IMR-90 (cell line): ENCODE data around the gene ARNT2. TPM values are rescaled to one million over a fixed set of nuclear protein-coding genes. Genes with fewer than 3 reads are reported as not detected.
A peak's percentile ranks its signal among the peaks of the same experiment; 100 is the strongest.

Source experiments
- ATAC-seq: fragments of 200-7000 bp; cut with Tn5 transposase; 2 replicates; pipeline ENCODE4 v1.9.1; 2020; ENCODE audit warnings: low read depth, mild to moderate bottlenecking, moderate library complexity
- BruUV-seq: library from RNA; stranded (reverse); fragments of 400-500 nt; replicated peaks from 2 replicates; lab custom pipeline; 2021; lab: Mats Ljungman, UMichigan
- CTCF ChIA-PET: fragments of 300-600 bp; formaldehyde crosslinking; extraction: SDS; loops from one replicate; lab custom pipeline; 2021; ENCODE audit warnings: antibody characterized with exemption; lab: Yijun Ruan, JAX
- POLR2A ChIA-PET: fragments of 300-600 bp; sonication (Branson Sonifier 250); formaldehyde crosslinking; loops from one replicate; lab custom pipeline; 2022; ENCODE audit warnings: antibody characterized with exemption; ENCODE audit not compliant: unreplicated experiment; lab: Charles Lee
- DNase-seq: peaks from one replicate; pipeline ENCODE4 v3.0.0; 2013
- H2AFZ ChIP-seq: replicated peaks from 2 replicates; pipeline ENCODE3; 2013; ENCODE audit warnings: low read length, mild to moderate bottlenecking; ENCODE audit not compliant: poor library complexity
- H2AK5ac ChIP-seq: 2 replicates; pipeline ENCODE4 v1.6.1; 2013; ENCODE audit warnings: low read depth, low read length, inconsistent platforms
- H2AK9ac ChIP-seq: replicated peaks from 2 replicates; pipeline ENCODE3; 2013; ENCODE audit warnings: mild to moderate bottlenecking, low read depth, low read length, moderate library complexity; ENCODE audit not compliant: poor library complexity
- H2BK120ac ChIP-seq: 2 replicates; pipeline ENCODE4 v1.6.1; 2013; ENCODE audit warnings: low read depth, low read length, inconsistent platforms
- H2BK15ac ChIP-seq: 3 replicates; pipeline ENCODE4 v1.6.1; 2013; ENCODE audit warnings: low read depth, low read length, inconsistent platforms
- H2BK20ac ChIP-seq: 2 replicates; pipeline ENCODE4 v1.6.1; 2013; ENCODE audit warnings: low read depth, mild to moderate bottlenecking, inconsistent platforms, low read length, moderate library complexity
- H2BK5ac ChIP-seq: 2 replicates; pipeline ENCODE4 v1.6.1; 2013; ENCODE audit warnings: mild to moderate bottlenecking, low read depth, low read length, inconsistent platforms; ENCODE audit not compliant: poor library complexity, severe bottlenecking
- H3K14ac ChIP-seq: replicated peaks from 2 replicates; pipeline ENCODE4 v1.6.1; 2013; ENCODE audit warnings: low read depth, low read length, inconsistent platforms
- H3K18ac ChIP-seq: 2 replicates; pipeline ENCODE4 v1.6.1; 2013; ENCODE audit warnings: low read depth, low read length, control low read depth
- H3K23ac ChIP-seq: 2 replicates; pipeline ENCODE4 v1.6.1; 2013; ENCODE audit warnings: low read depth, low read length, inconsistent platforms
- H3K27ac ChIP-seq: 2 replicates; pipeline ENCODE4 v1.5.1; 2013; ENCODE audit warnings: mild to moderate bottlenecking, control low read depth, low read length; ENCODE audit not compliant: insufficient read depth
- H3K27me3 ChIP-seq: 2 replicates; pipeline ENCODE4 v1.6.1; 2013; ENCODE audit warnings: low read length; ENCODE audit not compliant: control insufficient read depth, insufficient read depth
- H3K36me3 ChIP-seq: 2 replicates; pipeline ENCODE4 v1.6.1; 2013; ENCODE audit warnings: low read length, mixed read lengths; ENCODE audit not compliant: control insufficient read depth, insufficient read depth
- H3K4ac ChIP-seq: 2 replicates; pipeline ENCODE4 v1.6.1; 2013; ENCODE audit warnings: low read depth, low read length, inconsistent platforms
- H3K4me1 ChIP-seq: 2 replicates; pipeline ENCODE4 v1.6.1; 2013; ENCODE audit warnings: low read length, mixed read lengths; ENCODE audit not compliant: control insufficient read depth, insufficient read depth
- H3K4me2 ChIP-seq: 2 replicates; pipeline ENCODE4 v1.6.1; 2013; ENCODE audit warnings: low read depth, mild to moderate bottlenecking, control low read depth, low read length, moderate library complexity
- H3K4me3 ChIP-seq: 2 replicates; pipeline ENCODE4 v1.5.1; 2013; ENCODE audit warnings: low read depth, mild to moderate bottlenecking, control low read depth, low read length, moderate library complexity; ENCODE audit not compliant: insufficient read depth
- H3K56ac ChIP-seq: 2 replicates; pipeline ENCODE4 v1.6.1; 2013; ENCODE audit warnings: low read length, inconsistent platforms; ENCODE audit not compliant: insufficient read depth; ENCODE audit errors: extremely low read depth
- H3K79me1 ChIP-seq, 2 experiments: 2 replicates each; pipeline ENCODE4 v1.6.1; 2013; ENCODE audit warnings: low read length in 2 of 2, inconsistent platforms in 1 of 2, low read depth in 1 of 2
- H3K9ac ChIP-seq: 2 replicates; pipeline ENCODE4 v1.6.1; 2013; ENCODE audit warnings: low read depth, low read length, control low read depth
- H3K9me1 ChIP-seq: 2 replicates; pipeline ENCODE4 v1.6.1; 2013; ENCODE audit warnings: low read length, inconsistent platforms; ENCODE audit not compliant: insufficient read depth
- H3K9me3 ChIP-seq: 2 replicates; pipeline ENCODE4 v1.6.1; 2013; ENCODE audit warnings: low read length; ENCODE audit not compliant: control insufficient read depth, insufficient read depth
- H4K20me1 ChIP-seq: 2 replicates; pipeline ENCODE4 v1.6.1; 2013; ENCODE audit warnings: low read length, inconsistent platforms; ENCODE audit not compliant: insufficient read depth
- H4K5ac ChIP-seq: 2 replicates; pipeline ENCODE4 v1.6.1; 2013; ENCODE audit warnings: mild to moderate bottlenecking, low read depth, low read length, control low read depth
- H4K8ac ChIP-seq, 2 experiments: 2 replicates each; pipeline ENCODE4 v1.6.1; 2013; ENCODE audit warnings: low read depth in 2 of 2, low read length in 2 of 2, control low read depth in 1 of 2, inconsistent platforms in 1 of 2
- H4K91ac ChIP-seq: 2 replicates; pipeline ENCODE4 v1.6.1; 2013; ENCODE audit warnings: low read depth, low read length, inconsistent platforms; ENCODE audit not compliant: insufficient read depth
- CEBPB ChIP-seq: IDR thresholded peaks from 2 replicates; pipeline ENCODE4 v1.6.1; 2012; ENCODE audit warnings: low read depth, low read length, improper control_type of control experiment
- CHD1 ChIP-seq: IDR thresholded peaks from 2 replicates; pipeline ENCODE4 v1.6.1; 2012; ENCODE audit warnings: low read depth, low read length, improper control_type of control experiment
- FOS ChIP-seq: fragments of 150-350 bp; IDR thresholded peaks from 2 replicates; pipeline ENCODE4 v1.6.1; 2016; ENCODE audit warnings: low read depth, low read length
- MAFK ChIP-seq: IDR thresholded peaks from 2 replicates; pipeline ENCODE4 v1.6.1; 2012; ENCODE audit warnings: low read depth, low read length, improper control_type of control experiment
- WGBS, 2 experiments: methylation state at CpG; one replicate each; pipeline versions ENCODE4 v1.1.5 to v1.1.7; 2013; ENCODE audit warnings: missing lambda C conversion rate in 2 of 2; ENCODE audit not compliant: insufficient read length in 1 of 2; ENCODE audit errors: extremely low coverage in 2 of 2; 5-methylcytosine and 5-hydroxymethylcytosine counted together
- dilution Hi-C: fragments of 300-500 bp; cut with HindIII; formaldehyde crosslinking; loops from one replicate; pipeline ENCODE4 v1.14.3; 2018; ENCODE audit warnings: low sequenced_read_pairs; ENCODE audit not compliant: unreplicated experiment
- in situ Hi-C: fragments of 300-500 bp; cut with MboI; formaldehyde crosslinking; loops from 3 replicates; pipeline ENCODE4 v1.14.3; 2019; ENCODE audit warnings: low sequenced_read_pairs, inconsistent platforms, mixed read lengths
- intact Hi-C: fragments of 100-400 bp; cut with micrococcal nuclease; formaldehyde crosslinking; loops from 2 replicates; pipeline ENCODE4 v1.10.0; 2022
- polyA plus RNA-seq, 3 experiments: library from polyadenylated mRNA; depleted of rRNA; stranded (reverse); fragments of >200 nt; gene quantifications; 2 replicates each; pipeline ENCODE4 v1.2.3, GENCODE V29; 2012; ENCODE audit warnings: low replicate concordance in 1 of 3
- total RNA-seq: library from RNA; depleted of rRNA; stranded (reverse); fragments of >200 nt; gene quantifications from 2 replicates; pipeline ENCODE4 v1.2.3, GENCODE V29; 2012

Gene ARNT2
- total and polyA plus RNA-seq, 2 of the 4 experiments (the other 2 are of a cell fraction) = 18.2 to 19.0 TPM

GRCh38 chr15:80549191-80549590 lies 145.0 kb downstream of the ARNT2 start:
- Histone ChIP-seq H3K56ac (peak overlapping the region; percentile 93), H3K27ac (peak overlapping the region; percentile 98; the same call in 1 of the 2 replicates), H2BK5ac (peak overlapping the region; percentile 100), H3K36me3 (peaks cover 10% of the 10 kb centered on the region), H4K20me1 (no peaks in the 10 kb centered on the region), H3K9me3 (peaks cover 2% of the 10 kb centered on the region; the same call in 1 of the 2 replicates), H3K27me3 (no peaks in the 10 kb centered on the region), H3K18ac (peak overlapping the region; percentile 98), H2AK9ac (no peak overlapping the region), H3K9me1 (peaks cover 13% of the 10 kb centered on the region; the same call in 1 of the 2 replicates), H2AFZ (no peak overlapping the region), H3K4me3 (peak overlapping the region; percentile 18; the same call in 1 of the 2 replicates), H3K9ac (peak overlapping the region; percentile 89), H2AK5ac (no peak overlapping the region), H2BK20ac (peak overlapping the region; percentile 99), H3K23ac (peak overlapping the region; percentile 99; the same call in 1 of the 2 replicates), H4K91ac (0 out of 2 replicates have a peak overlapping the region, but pooled peaks have one; percentile 38), H4K8ac (peak overlapping the region; percentile 48 to 93; a peak in 3 of 4 replicates), H4K5ac (peak overlapping the region; percentile 92), H3K4me2 (peak overlapping the region; percentile 74), H3K79me1 (peaks cover 26 to 56% of the 10 kb centered on the region in 2 experiments), H3K4ac (peak overlapping the region; percentile 99; the same call in 1 of the 2 replicates), H3K14ac (peak overlapping the region; percentile 100), H2BK120ac (peak overlapping the region; percentile 99), H2BK15ac (peak overlapping the region; percentile 57; the same call in 1 of the 3 replicates), H3K4me1 (peaks cover 20% of the 10 kb centered on the region)
- DNase-seq = peak; percentile 86
- BruUV-seq = no TSS peak
- 0 out of 2 replicates have a peak, but pooled peaks have one; percentile 5 for ATAC-seq
- in situ Hi-C loops = no loop called here
- intact Hi-C loops = loop anchor here (1.0 kb wide), 1 partner anchor 42 kb away; no protein-coding TSS in a partner anchor
- peak; percentile 16; the same call in 1 of the 2 replicates for TF ChIP-seq CEBPB
- no peak for TF ChIP-seq CHD1
- peak; percentile 31; the same call in 1 of the 2 replicates for TF ChIP-seq FOS
- TF ChIP-seq MAFK = no peak
- WGBS, 2 experiments = no CpG with 5 or more reads among the region's 1 CpG
- dilution Hi-C loops = no loop called here
- POLR2A ChIA-PET = no interaction called here
- CTCF ChIA-PET = no interaction called here
